ENCODE measurements around the gene C6. TPM values are rescaled to one million over a fixed set of nuclear protein-coding genes. Genes with fewer than 3 reads are reported as not detected.

The C6 gene
- total and polyA plus RNA-seq, 2 of the 13 experiments (the other 11 are each of a cell fraction or from before 2014, with no cell fraction given) = 0.28 to 4.7 TPM

DNA sequence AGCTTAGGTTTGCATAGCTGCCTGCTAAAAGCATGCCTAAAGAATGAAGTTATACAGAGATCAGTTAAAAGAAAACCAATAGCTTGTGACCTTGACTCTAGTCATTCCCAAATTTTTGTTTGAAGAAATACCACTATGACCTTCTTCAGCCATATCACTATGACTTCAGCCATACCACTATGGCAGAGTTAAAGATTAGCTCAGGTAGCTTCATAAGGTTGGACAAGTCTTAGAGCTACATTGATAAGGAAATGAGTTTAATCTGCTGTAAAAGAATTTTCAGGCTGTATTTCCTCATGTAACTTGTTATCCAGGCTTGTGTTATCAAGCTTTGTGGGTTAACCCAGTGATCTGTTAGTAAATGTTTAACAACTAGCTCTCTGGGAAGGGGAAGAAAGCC lies 30.7 kb downstream of the C6 start (continued):
- TF ChIP-seq SOX5 (CRISPR knock-in tag; IDR thresholded peaks at IDR 0.05; ENCODE audit: borderline replicate concordance) = peak; percentile 67; the same call in 1 of the 2 replicates
- no peak for TF ChIP-seq ZMAT3 (CRISPR knock-in tag; conservative IDR thresholded peaks at IDR 0.05)
- no peak for TF ChIP-seq ZNF296 (CRISPR knock-in tag; conservative IDR thresholded peaks at IDR 0.05)
- no peak for TF ChIP-seq FOXC1 (CRISPR knock-in tag; IDR thresholded peaks at IDR 0.05; ENCODE audit: borderline replicate concordance)
- TF ChIP-seq, protein P1, sequence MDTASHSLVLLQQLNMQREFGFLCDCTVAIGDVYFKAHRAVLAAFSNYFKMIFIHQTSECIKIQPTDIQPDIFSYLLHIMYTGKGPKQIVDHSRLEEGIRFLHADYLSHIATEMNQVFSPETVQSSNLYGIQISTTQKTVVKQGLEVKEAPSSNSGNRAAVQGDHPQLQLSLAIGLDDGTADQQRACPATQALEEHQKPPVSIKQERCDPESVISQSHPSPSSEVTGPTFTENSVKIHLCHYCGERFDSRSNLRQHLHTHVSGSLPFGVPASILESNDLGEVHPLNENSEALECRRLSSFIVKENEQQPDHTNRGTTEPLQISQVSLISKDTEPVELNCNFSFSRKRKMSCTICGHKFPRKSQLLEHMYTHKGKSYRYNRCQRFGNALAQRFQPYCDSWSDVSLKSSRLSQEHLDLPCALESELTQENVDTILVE (CRISPR knock-in tag; IDR thresholded peaks at IDR 0.05) = no peak
- TF ChIP-seq AGO2 (optimal IDR thresholded peaks at IDR 0.05; ENCODE audit: low read depth, low read length) = no peak

DNA sequence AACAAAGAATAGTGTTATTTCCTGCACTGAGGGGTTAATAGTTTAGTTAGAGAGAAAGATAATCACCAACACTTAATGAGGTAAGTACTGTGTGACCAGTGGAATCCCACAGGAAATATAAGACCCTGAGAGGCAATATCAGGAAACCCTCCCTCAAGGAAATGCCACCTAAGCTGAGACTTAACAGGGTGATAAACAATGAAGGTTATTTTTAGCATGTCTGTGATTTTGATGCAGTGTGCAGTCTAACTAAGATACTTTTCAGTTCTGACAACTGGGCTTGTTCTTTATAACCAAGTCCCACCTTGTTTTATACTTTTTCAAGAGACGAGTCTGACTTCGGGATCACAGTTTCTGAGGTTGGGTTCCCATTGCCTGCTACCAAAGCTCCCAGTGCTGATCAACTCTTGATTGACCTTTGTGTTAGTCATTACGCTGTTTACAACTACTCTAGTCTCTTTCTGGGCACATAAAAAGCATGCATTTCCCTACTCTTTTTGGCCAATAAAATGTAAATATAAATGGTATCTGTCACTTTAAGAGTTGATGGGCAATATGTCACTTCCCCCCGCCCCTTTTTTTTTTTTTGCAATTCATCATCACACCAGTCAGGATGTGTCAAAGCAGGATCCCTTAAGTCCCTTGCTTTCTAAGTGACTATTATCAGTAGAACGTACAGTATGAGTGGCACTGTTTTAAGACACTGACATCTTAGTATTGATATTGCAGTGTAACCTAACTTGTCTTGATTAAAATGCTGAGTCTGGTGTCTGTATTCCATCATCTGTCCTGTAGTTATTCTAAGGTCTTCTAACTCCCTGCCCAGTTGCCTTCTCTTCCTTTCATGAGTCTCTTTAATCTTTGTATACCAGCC lies 31.4 kb downstream of the C6 start:
- Histone ChIP-seq H4K20me1 (ENCODE audit: insufficient read depth, low read length) (no peaks in the 10 kb centered on the region), H3K27ac (ENCODE audit: extremely low read length, insufficient read depth, low read length) (no peak overlapping the region), H3K4me3 (replicated peaks in 1 of 3; ENCODE audit: insufficient read depth in 1 of 3, low read depth in 2 of 3, low read length in 3 of 3) (no peak overlapping the region), H3K79me2 (ENCODE audit: insufficient read depth, low read length) (no peaks in the 10 kb centered on the region), H3K4me2 (ENCODE audit: low read depth, low read length) (peak overlapping the region; percentile 8; the same call in 1 of the 2 replicates), H3K27me3 (ENCODE audit: control insufficient read depth in 1 of 2, insufficient read depth in 2 of 2, low read length in 2 of 2) (no peaks in the 10 kb centered on the region), H3K9me3 (ENCODE audit: low read length) (no peaks in the 10 kb centered on the region), H2AFZ (ENCODE audit: low read length) (no peak overlapping the region), H3K9ac (ENCODE audit: insufficient read depth, low read depth, low read length) (no peak overlapping the region), H3K36me3 (replicated peaks in 1 of 2; ENCODE audit: control insufficient read depth in 1 of 2, insufficient read depth in 2 of 2, low read length in 2 of 2) (no peaks in the 10 kb centered on the region), H3K4me1 (ENCODE audit: insufficient read depth, low read length) (peaks cover 29% of the 10 kb centered on the region)
- ChIA-PET POLR2A (no interaction called here), CTCF (ENCODE audit: low intra/inter-chr PET ratio, low total read pairs) (no interaction called here)
- intact Hi-C loops (cut with micrococcal nuclease; ENCODE audit: unreplicated experiment) (loop anchor here (5.0 to 10.0 kb wide), 2 partner anchors 280 to 453 kb away; no protein-coding TSS in a partner anchor), in situ Hi-C loops (cut with HindIII; ENCODE audit: extremely low pct_ligation_motif_present, low pct_unique_long_range_greater_than_20kb) (no loop called here)
- no TSS peak for BruUV-seq (replicated peaks)
- FAIRE-seq = no peak
- DNase-seq (ENCODE audit: low spot score) = peak; percentile 6
- 43% methylated on average over 5 of the region's 5 CpGs for WGBS (ENCODE audit: low lambda C conversion rate)
- ATAC-seq = peak; percentile 25; the same call in 2 of the 3 replicates
- TF ChIP-seq PAWR (CRISPR knock-in tag; IDR thresholded peaks at IDR 0.05; ENCODE audit: borderline replicate concordance) (no peak), ZNF451 (CRISPR knock-in tag; IDR thresholded peaks at IDR 0.05) (no peak), SMAD1 (CRISPR knock-in tag; IDR thresholded peaks at IDR 0.05; ENCODE audit: borderline replicate concordance, low read depth) (no peak), XBP1 (CRISPR knock-in tag; IDR thresholded peaks at IDR 0.05) (no peak)
- TF ChIP-seq, protein P2, sequence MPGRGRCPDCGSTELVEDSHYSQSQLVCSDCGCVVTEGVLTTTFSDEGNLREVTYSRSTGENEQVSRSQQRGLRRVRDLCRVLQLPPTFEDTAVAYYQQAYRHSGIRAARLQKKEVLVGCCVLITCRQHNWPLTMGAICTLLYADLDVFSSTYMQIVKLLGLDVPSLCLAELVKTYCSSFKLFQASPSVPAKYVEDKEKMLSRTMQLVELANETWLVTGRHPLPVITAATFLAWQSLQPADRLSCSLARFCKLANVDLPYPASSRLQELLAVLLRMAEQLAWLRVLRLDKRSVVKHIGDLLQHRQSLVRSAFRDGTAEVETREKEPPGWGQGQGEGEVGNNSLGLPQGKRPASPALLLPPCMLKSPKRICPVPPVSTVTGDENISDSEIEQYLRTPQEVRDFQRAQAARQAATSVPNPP (CRISPR knock-in tag; IDR thresholded peaks at IDR 0.05) = no peak
- TF ChIP-seq, protein P3, sequence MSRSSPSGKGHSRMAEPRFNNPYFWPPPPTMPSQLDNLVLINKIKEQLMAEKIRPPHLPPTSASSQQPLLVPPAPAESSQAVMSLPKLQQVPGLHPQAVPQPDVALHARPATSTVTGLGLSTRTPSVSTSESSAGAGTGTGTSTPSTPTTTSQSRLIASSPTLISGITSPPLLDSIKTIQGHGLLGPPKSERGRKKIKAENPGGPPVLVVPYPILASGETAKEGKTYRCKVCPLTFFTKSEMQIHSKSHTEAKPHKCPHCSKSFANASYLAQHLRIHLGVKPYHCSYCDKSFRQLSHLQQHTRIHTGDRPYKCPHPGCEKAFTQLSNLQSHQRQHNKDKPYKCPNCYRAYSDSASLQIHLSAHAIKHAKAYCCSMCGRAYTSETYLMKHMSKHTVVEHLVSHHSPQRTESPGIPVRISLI (CRISPR knock-in tag; IDR thresholded peaks at IDR 0.05; ENCODE audit: borderline replicate concordance) = 0 out of 2 replicates have a peak, but pooled peaks have one; percentile 12
- TF ChIP-seq, protein P4, sequence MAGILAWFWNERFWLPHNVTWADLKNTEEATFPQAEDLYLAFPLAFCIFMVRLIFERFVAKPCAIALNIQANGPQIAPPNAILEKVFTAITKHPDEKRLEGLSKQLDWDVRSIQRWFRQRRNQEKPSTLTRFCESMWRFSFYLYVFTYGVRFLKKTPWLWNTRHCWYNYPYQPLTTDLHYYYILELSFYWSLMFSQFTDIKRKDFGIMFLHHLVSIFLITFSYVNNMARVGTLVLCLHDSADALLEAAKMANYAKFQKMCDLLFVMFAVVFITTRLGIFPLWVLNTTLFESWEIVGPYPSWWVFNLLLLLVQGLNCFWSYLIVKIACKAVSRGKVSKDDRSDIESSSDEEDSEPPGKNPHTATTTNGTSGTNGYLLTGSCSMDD (CRISPR knock-in tag; IDR thresholded peaks at IDR 0.05) = no peak
- TF ChIP-seq, protein P5, sequence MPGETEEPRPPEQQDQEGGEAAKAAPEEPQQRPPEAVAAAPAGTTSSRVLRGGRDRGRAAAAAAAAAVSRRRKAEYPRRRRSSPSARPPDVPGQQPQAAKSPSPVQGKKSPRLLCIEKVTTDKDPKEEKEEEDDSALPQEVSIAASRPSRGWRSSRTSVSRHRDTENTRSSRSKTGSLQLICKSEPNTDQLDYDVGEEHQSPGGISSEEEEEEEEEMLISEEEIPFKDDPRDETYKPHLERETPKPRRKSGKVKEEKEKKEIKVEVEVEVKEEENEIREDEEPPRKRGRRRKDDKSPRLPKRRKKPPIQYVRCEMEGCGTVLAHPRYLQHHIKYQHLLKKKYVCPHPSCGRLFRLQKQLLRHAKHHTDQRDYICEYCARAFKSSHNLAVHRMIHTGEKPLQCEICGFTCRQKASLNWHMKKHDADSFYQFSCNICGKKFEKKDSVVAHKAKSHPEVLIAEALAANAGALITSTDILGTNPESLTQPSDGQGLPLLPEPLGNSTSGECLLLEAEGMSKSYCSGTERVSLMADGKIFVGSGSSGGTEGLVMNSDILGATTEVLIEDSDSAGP (CRISPR knock-in tag; IDR thresholded peaks at IDR 0.05; ENCODE audit: borderline replicate concordance) = peak; percentile 56; the same call in 1 of the 2 replicates

All from HepG2 (cell line).